K562 (cell line): ENCODE data around the gene BRF1. TPM values are rescaled to one million over a fixed set of nuclear protein-coding genes. Genes with fewer than 3 reads are reported as not detected.
A peak's percentile ranks its signal among the peaks of the same experiment; 100 is the strongest.

Experiments used
- ATAC-seq: fragments of 200-7000 bp; cut with Tn5 transposase; 3 replicates; pipeline ENCODE4 v1.9.1; 2020; ENCODE audit warnings: moderate library complexity
- BruUV-seq: library from RNA; stranded (reverse); fragments of 400-500 nt; replicated peaks from 2 replicates; lab custom pipeline; 2021; lab: Mats Ljungman, UMichigan
- CTCF ChIA-PET: fragments of 300-600 bp; formaldehyde crosslinking; extraction: SDS; loops from one replicate; lab custom pipeline; 2021; ENCODE audit warnings: low intra/inter-chr PET ratio; lab: Yijun Ruan, JAX
- POLR2A ChIA-PET: fragments of 300-600, 350-650 bp; sonication (Branson Sonifier 250); formaldehyde crosslinking; extraction: SDS; loops from one replicate; lab custom pipeline; 2021; ENCODE audit warnings: antibody characterized with exemption, inconsistent platforms; lab: Yijun Ruan, JAX
- DNase-seq, 4 experiments: peaks; one replicate each; pipeline versions ENCODE4 v3.0.0 to v3.0.0-alpha.2; 2011 to 2018; ENCODE audit warnings: low spot score in 3 of 4, mixed read lengths in 3 of 4; ENCODE audit errors: extremely low read depth in 1 of 4
- FAIRE-seq: peaks from 2 replicates; lab custom pipeline; 2011; peaks lifted over from hg19 to GRCh38; lab: Jason Lieb, UNC
- H2AFZ ChIP-seq: 2 replicates; pipeline ENCODE4 v1.6.0; 2011; ENCODE audit warnings: low read depth, low read length, control low read depth, inconsistent platforms
- H3K27ac ChIP-seq: fragments of 200-600 bp; 3 replicates; pipeline ENCODE4 v1.8.0; 2011; ENCODE audit warnings: low read depth, mild to moderate bottlenecking, control low read depth, inconsistent platforms, low read length, moderate library complexity, mixed read lengths; ENCODE audit errors: extremely low read depth
- H3K27me3 ChIP-seq, 2 experiments: fragments of 300-600 bp in 1 of 2; 2 replicates in 1 of 2; 3 replicates in 1 of 2; pipeline versions ENCODE4 v1.6.0 to v1.8.0; 2011; ENCODE audit warnings: inconsistent platforms in 2 of 2, low read length in 2 of 2, mild to moderate bottlenecking in 1 of 2, mixed read lengths in 1 of 2, moderate library complexity in 1 of 2; ENCODE audit not compliant: control insufficient read depth in 2 of 2, insufficient read depth in 2 of 2
- H3K36me3 ChIP-seq: fragments of 300-600 bp; 3 replicates; pipeline ENCODE4 v1.8.0; 2011; ENCODE audit warnings: mild to moderate bottlenecking, low read length, inconsistent platforms; ENCODE audit not compliant: control insufficient read depth, insufficient read depth
- H3K4me1 ChIP-seq, 2 experiments: fragments of 200-600 bp in 1 of 2; replicated peaks in 1 of 2; 2 replicates in 1 of 2; 3 replicates in 1 of 2; pipeline versions ENCODE4 v1.5.1 to v1.8.0; 2011; ENCODE audit warnings: inconsistent platforms in 2 of 2, low read length in 2 of 2, mild to moderate bottlenecking in 1 of 2, mixed read lengths in 1 of 2, moderate library complexity in 1 of 2; ENCODE audit not compliant: control insufficient read depth in 2 of 2, insufficient read depth in 2 of 2
- H3K4me2 ChIP-seq: 2 replicates; pipeline ENCODE4 v1.6.1; 2011; ENCODE audit warnings: low read length, control low read depth, inconsistent platforms, mixed read lengths; ENCODE audit not compliant: insufficient read depth
- H3K4me3 ChIP-seq: fragments of 200-600 bp; sonication (generic), shearing (Covaris generic); 2 replicates; pipeline ENCODE4 v1.5.1; 2016; ENCODE audit warnings: control low read depth, inconsistent platforms
- H3K79me2 ChIP-seq: fragments of 200-600 bp; 3 replicates; pipeline ENCODE4 v1.8.0; 2011; ENCODE audit warnings: low read length, inconsistent platforms; ENCODE audit not compliant: control insufficient read depth, insufficient read depth
- H3K9ac ChIP-seq, 2 experiments: 2 replicates each; pipeline versions ENCODE4 v1.6.0 to v1.6.1; 2011; ENCODE audit warnings: low read depth in 2 of 2, low read length in 2 of 2, control low read depth in 1 of 2, inconsistent platforms in 1 of 2, mild to moderate bottlenecking in 1 of 2, mixed read lengths in 1 of 2; ENCODE audit not compliant: insufficient read depth in 1 of 2
- H3K9me1 ChIP-seq: one replicate; pipeline ENCODE4 v1.6.0; 2011; ENCODE audit warnings: inconsistent platforms, mild to moderate bottlenecking, low read length, moderate library complexity; ENCODE audit not compliant: control insufficient read depth, insufficient read depth
- H3K9me3 ChIP-seq: replicated peaks from 2 replicates; pipeline ENCODE4 v1.5.1; 2011; ENCODE audit warnings: low read depth, low read length, inconsistent platforms; ENCODE audit not compliant: control insufficient read depth, insufficient read depth
- H4K20me1 ChIP-seq: replicated peaks from 2 replicates; pipeline ENCODE4 v1.6.1; 2011; ENCODE audit warnings: low read length, inconsistent platforms, mixed read lengths; ENCODE audit not compliant: control insufficient read depth, insufficient read depth
- ARID2 ChIP-seq: fragments of 450-650 bp; IDR thresholded peaks from 2 replicates; pipeline ENCODE4 v1.6.1; 2017; ENCODE audit warnings: antibody characterized with exemption, mild to moderate bottlenecking
- CHD2 ChIP-seq: IDR thresholded peaks from 2 replicates; pipeline ENCODE4 v1.6.1; 2011; ENCODE audit warnings: low read depth, low read length
- CTCF ChIP-seq, 3 experiments: IDR thresholded peaks in 2 of 3; conservative IDR thresholded peaks in 1 of 3; 2 replicates each; pipeline ENCODE4 v1.5.1; 2011 to 2012; ENCODE audit warnings: low read length in 3 of 3, mild to moderate bottlenecking in 3 of 3, control low read depth in 2 of 3, improper control_type of control experiment in 1 of 3, inconsistent platforms in 1 of 3, low read depth in 1 of 3, mixed read lengths in 1 of 3, moderate library complexity in 1 of 3; ENCODE audit not compliant: insufficient read depth in 2 of 3
- CTCFL ChIP-seq: IDR thresholded peaks from 2 replicates; pipeline ENCODE4 v1.6.1; 2011; ENCODE audit warnings: borderline replicate concordance, low read depth, mild to moderate bottlenecking, moderate library complexity, low read length; ENCODE audit not compliant: insufficient read depth, poor library complexity, severe bottlenecking
- EGR1 ChIP-seq: fragments of 450-650 bp; conservative IDR thresholded peaks from 2 replicates; pipeline ENCODE4 v1.6.1; 2017; ENCODE audit warnings: mild to moderate bottlenecking
- EWSR1 ChIP-seq: fragments of 450-650 bp; IDR thresholded peaks from 2 replicates; pipeline ENCODE4 v1.6.1; 2018; ENCODE audit warnings: borderline replicate concordance, mild to moderate bottlenecking, low read depth, moderate library complexity; ENCODE audit not compliant: partially characterized antibody
- HNRNPUL1 ChIP-seq: fragments of 200-400 bp; formaldehyde crosslinking; IDR thresholded peaks from 2 replicates; pipeline ENCODE4 v1.6.1; 2017; ENCODE audit warnings: low read length
- SOX6 ChIP-seq: fragments of 450-650 bp; IDR thresholded peaks from 2 replicates; pipeline ENCODE4 v1.6.1; 2014; ENCODE audit warnings: mild to moderate bottlenecking
- WGBS: fragments of 100-300 bp; shearing (Covaris generic); methylation state at CpG from one replicate; pipeline ENCODE4 v1.1.6; 2016; ENCODE audit warnings: low coverage, mixed read lengths; ENCODE audit not compliant: insufficient coverage; ENCODE audit errors: missing lambda C conversion rate; 5-methylcytosine and 5-hydroxymethylcytosine counted together
- in situ Hi-C: fragments of 300-500 bp; cut with MboI; formaldehyde crosslinking; loops from 4 replicates; pipeline ENCODE4 v1.15.0; 2018; ENCODE audit warnings: inconsistent platforms, mixed read lengths
- intact Hi-C: fragments of 100-400 bp; cut with micrococcal nuclease; formaldehyde crosslinking; loops from 2 replicates; pipeline ENCODE4 v1.14.2; 2022
- polyA plus RNA-seq, 8 experiments: library from polyadenylated mRNA; depleted of rRNA in 4 of 8; stranded (reverse) in 5 of 8; unstranded in 3 of 8; fragments of >200 nt; fragmentation: Nextera tagmentation in 2 of 8; fragmentation: Illumina TruSeq in 1 of 8; extraction: Ambion mirVana in 2 of 8; extraction: Trizol in 1 of 8; gene quantifications; 2 replicates each; pipeline versions ENCODE4 v1.2.1 to v1.2.3, GENCODE V29; 2011 to 2014; ENCODE audit warnings: inconsistent platforms in 1 of 8, missing spikeins in 1 of 8
- total RNA-seq, 7 experiments: library from RNA; depleted of rRNA in 6 of 7; stranded (reverse); fragments of >200 nt in 6 of 7; fragmentation: Illumina TruSeq in 2 of 7; extraction: Trizol in 2 of 7; gene quantifications; 2 replicates each; pipeline versions ENCODE4 v1.2.1 to v1.2.3, GENCODE V29; 2011 to 2021; ENCODE audit warnings: low replicate concordance in 1 of 7

The BRF1 gene
- total and polyA plus RNA-seq, 9 of the 15 experiments (the other 6 are each of a cell fraction or from before 2014, with no cell fraction given): 0.14 to 24.6 (median 8.2) TPM

GRCh38 chr14:105203057-105203531 lies 97.7 kb downstream of the BRF1 start (continued):
- TF ChIP-seq CTCFL (peak; percentile 76), CTCF (IDR thresholded peaks at IDR 0.05 in 2 of 3, conservative IDR thresholded peaks at IDR 0.05 in 1 of 3; ENCODE audit: insufficient read depth in 2 of 3, low read depth in 1 of 3, low read length in 3 of 3) (peak; percentile 64 to 80 (median 79)), ARID2 (no peak)

GRCh38 chr14:105201925-105202513 lies 98.8 kb downstream of the BRF1 start:
- Histone ChIP-seq H3K9me3 (no peaks in the 10 kb centered on the region), H3K27me3 (peaks cover 0 to 5% of the 10 kb centered on the region in 2 experiments; a peak in 1 of 5 replicates), H3K9ac (no peak overlapping the region), H3K27ac (no peak overlapping the region), H3K4me3 (no peak overlapping the region), H4K20me1 (peaks cover 12% of the 10 kb centered on the region; the same call in 1 of the 2 replicates), H3K4me1 (peaks cover 3 to 73% of the 10 kb centered on the region in 2 experiments; a peak in 3 of 5 replicates), H3K79me2 (no peaks in the 10 kb centered on the region), H3K4me2 (no peak overlapping the region), H2AFZ (no peak overlapping the region), H3K9me1 (no peaks in the 10 kb centered on the region), H3K36me3 (no peaks in the 10 kb centered on the region)
- DNase-seq (no peak), ATAC-seq (peak; percentile 6; the same call in 1 of the 3 replicates), FAIRE-seq (no peak)
- intact Hi-C loops: loop anchor here (5.0 kb wide), 1 partner anchor 80 kb away; no protein-coding TSS in a partner anchor
- ChIA-PET CTCF (interaction anchor here (2.0 kb wide), 1 partner anchor 150 kb away, joined by 15 read pairs; no protein-coding TSS in a partner anchor), POLR2A (no interaction called here)
- in situ Hi-C loops: loop anchor here (5.0 kb wide), 1 partner anchor 65 kb away; no protein-coding TSS in a partner anchor
- WGBS: 18% methylated on average over 11 of the region's 20 CpGs
- TF ChIP-seq HNRNPUL1 (no peak), EWSR1 (no peak), CHD2 (no peak), SOX6 (no peak), EGR1 (0 out of 2 replicates have a peak, but pooled peaks have one; percentile 16)
- no TSS peak for BruUV-seq
